ENCODE data around the gene IKBKG.

Gene IKBKG

DNA sequence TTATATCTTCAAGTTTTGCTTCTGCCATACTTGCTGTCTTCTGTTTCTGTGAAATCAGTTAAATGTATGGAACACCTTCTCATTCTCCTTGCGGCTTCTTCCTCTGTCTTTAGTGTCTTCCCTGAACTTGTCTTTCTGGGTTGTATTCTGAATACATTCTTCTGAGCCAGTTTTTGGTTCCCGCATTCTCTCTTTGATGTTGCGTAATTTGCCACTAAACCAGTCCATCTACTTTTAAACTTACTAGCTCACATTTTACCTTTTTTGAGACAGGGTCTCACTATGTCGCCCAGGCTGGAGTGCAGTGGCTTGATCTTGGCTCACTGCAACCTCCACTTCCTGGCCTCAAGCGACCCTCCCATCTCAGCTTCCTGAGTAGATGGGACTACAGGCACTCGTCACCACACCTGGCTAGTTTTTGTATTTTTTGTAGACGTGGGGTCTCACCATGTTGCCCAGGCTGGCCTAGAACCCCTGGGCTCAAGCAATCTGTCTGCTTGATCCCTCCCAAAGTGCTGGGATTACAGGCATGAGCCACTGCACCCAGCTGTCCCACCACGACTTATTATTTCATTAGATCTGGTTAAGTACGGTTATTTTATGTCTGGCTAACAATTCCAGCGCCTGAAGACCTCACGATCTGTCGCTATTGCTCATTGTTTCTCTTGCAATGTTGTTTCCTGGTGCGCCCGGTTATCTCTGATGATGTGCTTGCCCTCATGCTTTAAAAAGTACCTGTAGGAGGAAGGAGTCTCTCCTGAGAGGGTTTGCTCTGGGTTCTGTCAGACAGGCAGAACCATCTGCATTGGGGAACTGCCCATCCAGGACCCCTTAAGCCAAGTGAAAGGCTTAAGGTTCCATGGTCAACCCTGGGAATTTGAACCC is 21.6 kb upstream of the IKBKG start:
- TF ChIP-seq CEBPB (IDR thresholded peaks at IDR 0.05) (peak; percentile 78), TEAD4 (IDR thresholded peaks at IDR 0.05) (no peak)

DNA sequence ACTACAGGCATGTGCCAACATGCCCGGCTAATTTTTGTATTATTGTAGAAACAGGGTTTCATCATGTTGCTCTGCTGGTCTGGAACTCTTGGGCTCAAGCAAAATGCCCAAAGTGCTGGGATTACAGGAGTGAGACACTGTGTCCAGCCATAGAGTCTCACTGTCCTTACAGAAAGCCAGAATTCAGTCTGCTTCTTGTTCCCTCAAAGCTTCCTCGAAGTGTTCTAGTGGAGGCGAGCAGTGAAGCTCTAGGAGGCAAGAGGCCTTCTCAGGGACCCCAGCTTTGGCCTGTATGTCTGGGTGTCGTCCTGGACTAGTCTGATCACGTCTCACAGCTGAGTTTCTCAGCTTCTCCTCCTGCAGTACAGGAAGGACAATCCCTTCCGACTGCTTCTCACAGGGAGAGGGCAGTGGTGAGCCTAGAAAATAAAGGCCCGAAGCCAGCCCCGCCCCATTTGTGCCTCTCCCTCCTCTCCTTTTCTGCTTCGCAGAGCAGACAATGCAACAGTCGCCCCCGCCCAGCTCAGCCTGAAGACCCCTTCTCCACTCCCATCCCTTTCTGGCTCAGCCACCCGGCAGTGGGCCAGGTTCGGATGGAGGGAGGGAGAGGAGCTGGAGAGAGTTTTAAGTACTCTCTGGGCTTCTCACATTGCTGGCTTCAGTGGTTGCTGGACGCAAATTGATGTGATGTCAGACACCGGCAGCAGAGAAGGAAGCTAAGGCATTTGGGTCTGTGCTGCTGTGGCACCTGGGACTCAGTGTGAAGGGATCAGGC is 20.3 kb upstream of the IKBKG start:
- no peak for TF ChIP-seq CEBPB (IDR thresholded peaks at IDR 0.05)
- TF ChIP-seq CREB1 (IDR thresholded peaks at IDR 0.05; ENCODE audit: low read depth), result no peak
- TF ChIP-seq TCF12 (IDR thresholded peaks at IDR 0.05; ENCODE audit: low read depth), result no peak
- TF ChIP-seq, protein P1, sequence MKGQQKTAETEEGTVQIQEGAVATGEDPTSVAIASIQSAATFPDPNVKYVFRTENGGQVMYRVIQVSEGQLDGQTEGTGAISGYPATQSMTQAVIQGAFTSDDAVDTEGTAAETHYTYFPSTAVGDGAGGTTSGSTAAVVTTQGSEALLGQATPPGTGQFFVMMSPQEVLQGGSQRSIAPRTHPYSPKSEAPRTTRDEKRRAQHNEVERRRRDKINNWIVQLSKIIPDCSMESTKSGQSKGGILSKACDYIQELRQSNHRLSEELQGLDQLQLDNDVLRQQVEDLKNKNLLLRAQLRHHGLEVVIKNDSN (IDR thresholded peaks at IDR 0.05), result no peak
- TF ChIP-seq TAF1 (IDR thresholded peaks at IDR 0.05; ENCODE audit: low read depth), result no peak
- no peak for TF ChIP-seq EGR1 (IDR thresholded peaks at IDR 0.05)
- TF ChIP-seq, protein P2, sequence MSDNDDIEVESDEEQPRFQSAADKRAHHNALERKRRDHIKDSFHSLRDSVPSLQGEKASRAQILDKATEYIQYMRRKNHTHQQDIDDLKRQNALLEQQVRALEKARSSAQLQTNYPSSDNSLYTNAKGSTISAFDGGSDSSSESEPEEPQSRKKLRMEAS (IDR thresholded peaks at IDR 0.05), result no peak
- no peak for TF ChIP-seq YY1 (IDR thresholded peaks at IDR 0.05; ENCODE audit: low read depth)
- 0 out of 2 replicates have a peak, but pooled peaks have one; percentile 51 for TF ChIP-seq ZBTB7A (IDR thresholded peaks at IDR 0.05; ENCODE audit: low read depth)
- TF ChIP-seq TEAD4 (IDR thresholded peaks at IDR 0.05), result no peak
- TF ChIP-seq RAD21 (IDR thresholded peaks at IDR 0.05; ENCODE audit: low read depth), result peak; percentile 23; the same call in 1 of the 2 replicates
- TF ChIP-seq EP300 (IDR thresholded peaks at IDR 0.05; ENCODE audit: borderline replicate concordance), result no peak
- TF ChIP-seq FOXM1 (IDR thresholded peaks at IDR 0.05; ENCODE audit: borderline replicate concordance, low read depth), result no peak

DNA sequence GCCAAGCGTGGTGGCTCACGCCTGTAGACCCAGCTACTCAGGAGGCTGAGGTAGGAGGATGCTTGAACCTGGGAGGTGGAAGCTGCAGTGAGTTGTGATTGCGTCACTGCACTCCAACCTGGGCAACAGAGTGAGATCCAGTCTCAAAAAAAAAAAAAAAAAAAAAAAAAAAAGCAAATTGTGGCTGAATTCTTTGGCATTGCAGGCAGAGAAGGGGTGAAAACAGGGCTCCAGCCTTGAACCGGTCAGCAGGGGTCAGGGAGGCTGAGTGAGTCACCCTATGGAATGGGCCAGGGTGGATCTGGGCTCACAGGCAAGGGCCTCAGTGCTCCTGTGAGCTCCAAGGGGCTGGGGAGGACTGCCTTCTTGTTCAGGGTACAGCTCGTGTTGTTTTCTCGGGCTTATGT is 18.2 kb upstream of the IKBKG start:
- TF ChIP-seq TCF12 (IDR thresholded peaks at IDR 0.05; ENCODE audit: low read depth) (no peak), TAF1 (IDR thresholded peaks at IDR 0.05; ENCODE audit: low read depth) (no peak), FOXM1 (IDR thresholded peaks at IDR 0.05; ENCODE audit: borderline replicate concordance, low read depth) (no peak), CEBPB (IDR thresholded peaks at IDR 0.05) (peak; percentile 41; the same call in 1 of the 2 replicates), NFIC (IDR thresholded peaks at IDR 0.05) (no peak), ZBTB7A (IDR thresholded peaks at IDR 0.05; ENCODE audit: low read depth) (no peak)
- TF ChIP-seq, protein P2 (IDR thresholded peaks at IDR 0.05), result no peak
- TF ChIP-seq, protein P1 (IDR thresholded peaks at IDR 0.05), result no peak

DNA sequence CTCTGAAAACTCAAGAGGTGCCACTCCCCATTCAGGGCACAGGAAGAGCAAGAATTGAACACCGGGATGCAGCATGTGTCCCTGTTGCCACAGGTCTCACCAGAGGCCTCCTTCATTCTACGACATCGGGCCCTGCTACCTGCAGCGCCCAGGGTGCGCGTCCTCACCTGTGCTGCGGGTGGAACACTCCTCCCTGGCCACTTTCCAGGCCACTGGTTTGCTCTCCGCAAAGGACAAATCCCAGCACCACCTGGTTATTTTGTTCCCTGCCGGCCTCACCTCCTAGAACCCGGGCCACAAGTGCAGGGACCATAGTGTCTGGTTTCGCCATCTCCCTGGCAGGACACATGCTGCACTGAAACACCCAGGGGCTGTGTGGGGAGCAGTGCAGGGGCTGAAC is 17.1 kb upstream of the IKBKG start:
- TF ChIP-seq ZBTB7A (IDR thresholded peaks at IDR 0.05; ENCODE audit: low read depth) (no peak), TCF12 (IDR thresholded peaks at IDR 0.05; ENCODE audit: low read depth) (no peak), EGR1 (IDR thresholded peaks at IDR 0.05) (no peak), CREB1 (IDR thresholded peaks at IDR 0.05; ENCODE audit: low read depth) (no peak), TEAD4 (IDR thresholded peaks at IDR 0.05) (no peak)

DNA sequence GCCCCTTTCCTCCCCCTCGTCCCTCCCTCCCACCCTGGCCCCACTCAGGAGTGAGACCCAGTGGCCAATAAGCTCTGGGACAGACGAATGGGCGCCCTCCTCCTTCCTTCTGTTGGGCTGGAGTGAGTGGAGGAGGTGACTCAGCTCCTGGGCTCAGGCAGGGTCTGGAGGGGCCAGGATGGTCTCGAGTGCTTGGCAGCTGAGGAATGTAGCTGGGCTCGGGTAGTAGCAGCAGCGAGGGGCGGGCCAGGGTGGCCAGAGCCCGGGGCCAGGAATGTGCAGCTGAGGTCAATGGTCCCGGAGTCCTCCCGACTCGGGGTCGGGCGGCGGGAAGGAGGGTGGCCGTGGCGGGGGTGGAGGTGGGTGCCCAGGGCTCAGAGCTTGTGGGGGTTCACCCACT is 15.8 kb upstream of the IKBKG start:
- TF ChIP-seq RAD21 (IDR thresholded peaks at IDR 0.05; ENCODE audit: low read depth), result no peak
- no peak for TF ChIP-seq TCF12 (IDR thresholded peaks at IDR 0.05; ENCODE audit: low read depth)
- TF ChIP-seq NFIC (IDR thresholded peaks at IDR 0.05), result no peak
- TF ChIP-seq, protein P2 (IDR thresholded peaks at IDR 0.05), result no peak
- no peak for TF ChIP-seq EP300 (IDR thresholded peaks at IDR 0.05; ENCODE audit: borderline replicate concordance)

DNA sequence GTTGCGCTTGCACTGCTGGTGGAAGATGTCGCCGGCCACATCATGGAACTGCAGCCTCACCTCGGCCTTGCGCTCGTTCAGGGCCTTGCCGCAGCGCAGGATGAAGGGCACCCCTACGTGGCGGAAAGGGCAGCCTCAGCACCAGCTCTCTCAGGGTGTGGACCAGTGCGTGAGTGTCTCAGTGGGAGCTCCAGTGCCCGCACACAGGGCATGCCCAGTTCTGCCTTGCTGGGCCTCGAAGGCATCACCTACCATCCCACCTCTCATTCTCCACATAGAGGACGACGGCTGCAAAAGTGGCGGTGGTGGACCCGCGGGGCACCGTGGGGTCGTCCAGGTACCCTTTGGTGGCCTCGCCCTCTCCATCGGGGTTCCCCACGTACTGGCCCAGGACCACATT is 14.7 kb upstream of the IKBKG start:
- TF ChIP-seq CREB1 (IDR thresholded peaks at IDR 0.05; ENCODE audit: low read depth) (no peak), TCF12 (IDR thresholded peaks at IDR 0.05; ENCODE audit: low read depth) (no peak), YY1 (IDR thresholded peaks at IDR 0.05; ENCODE audit: low read depth) (no peak), RAD21 (IDR thresholded peaks at IDR 0.05; ENCODE audit: low read depth) (no peak), EGR1 (IDR thresholded peaks at IDR 0.05) (no peak), ZBTB7A (IDR thresholded peaks at IDR 0.05; ENCODE audit: low read depth) (no peak), TEAD4 (IDR thresholded peaks at IDR 0.05) (no peak), FOXM1 (IDR thresholded peaks at IDR 0.05; ENCODE audit: borderline replicate concordance, low read depth) (no peak), NFIC (IDR thresholded peaks at IDR 0.05) (no peak), EP300 (IDR thresholded peaks at IDR 0.05; ENCODE audit: borderline replicate concordance) (no peak)
- TF ChIP-seq, protein P2 (IDR thresholded peaks at IDR 0.05), result no peak
- TF ChIP-seq, protein P3, sequence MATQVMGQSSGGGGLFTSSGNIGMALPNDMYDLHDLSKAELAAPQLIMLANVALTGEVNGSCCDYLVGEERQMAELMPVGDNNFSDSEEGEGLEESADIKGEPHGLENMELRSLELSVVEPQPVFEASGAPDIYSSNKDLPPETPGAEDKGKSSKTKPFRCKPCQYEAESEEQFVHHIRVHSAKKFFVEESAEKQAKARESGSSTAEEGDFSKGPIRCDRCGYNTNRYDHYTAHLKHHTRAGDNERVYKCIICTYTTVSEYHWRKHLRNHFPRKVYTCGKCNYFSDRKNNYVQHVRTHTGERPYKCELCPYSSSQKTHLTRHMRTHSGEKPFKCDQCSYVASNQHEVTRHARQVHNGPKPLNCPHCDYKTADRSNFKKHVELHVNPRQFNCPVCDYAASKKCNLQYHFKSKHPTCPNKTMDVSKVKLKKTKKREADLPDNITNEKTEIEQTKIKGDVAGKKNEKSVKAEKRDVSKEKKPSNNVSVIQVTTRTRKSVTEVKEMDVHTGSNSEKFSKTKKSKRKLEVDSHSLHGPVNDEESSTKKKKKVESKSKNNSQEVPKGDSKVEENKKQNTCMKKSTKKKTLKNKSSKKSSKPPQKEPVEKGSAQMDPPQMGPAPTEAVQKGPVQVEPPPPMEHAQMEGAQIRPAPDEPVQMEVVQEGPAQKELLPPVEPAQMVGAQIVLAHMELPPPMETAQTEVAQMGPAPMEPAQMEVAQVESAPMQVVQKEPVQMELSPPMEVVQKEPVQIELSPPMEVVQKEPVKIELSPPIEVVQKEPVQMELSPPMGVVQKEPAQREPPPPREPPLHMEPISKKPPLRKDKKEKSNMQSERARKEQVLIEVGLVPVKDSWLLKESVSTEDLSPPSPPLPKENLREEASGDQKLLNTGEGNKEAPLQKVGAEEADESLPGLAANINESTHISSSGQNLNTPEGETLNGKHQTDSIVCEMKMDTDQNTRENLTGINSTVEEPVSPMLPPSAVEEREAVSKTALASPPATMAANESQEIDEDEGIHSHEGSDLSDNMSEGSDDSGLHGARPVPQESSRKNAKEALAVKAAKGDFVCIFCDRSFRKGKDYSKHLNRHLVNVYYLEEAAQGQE (IDR thresholded peaks at IDR 0.05; ENCODE audit: low read depth), result no peak
- TF ChIP-seq, protein P1 (IDR thresholded peaks at IDR 0.05), result no peak

Measured in Ishikawa (cell line).